Fibroblast of skin of right biceps (primary cell): ENCODE measurements around the gene RIN3.

Source experiments
- DNase-seq: peaks from one replicate; pipeline ENCODE4 v3.0.0-alpha.2; 2013

Gene RIN3

DNA sequence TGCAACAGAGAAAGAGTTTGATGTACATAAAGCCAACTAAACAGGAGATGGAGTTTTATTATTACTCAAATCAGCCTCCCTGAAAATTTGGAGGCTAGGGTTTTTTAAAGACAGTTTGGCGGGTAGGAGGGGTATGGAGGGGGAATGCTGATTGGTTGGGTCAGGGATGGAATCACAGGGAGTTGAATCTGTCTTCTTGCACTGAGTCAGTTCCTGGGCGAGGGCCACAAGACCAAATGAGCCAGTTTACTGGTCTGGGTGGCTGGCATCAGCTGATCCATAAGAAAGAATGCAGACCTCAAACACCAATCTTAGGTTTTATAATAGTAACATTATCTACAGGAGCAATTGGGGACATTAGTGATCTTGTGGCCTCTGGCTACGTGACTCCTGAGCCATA, 64.9 kb downstream of the RIN3 start:
- peak; percentile 57 for DNase-seq

DNA sequence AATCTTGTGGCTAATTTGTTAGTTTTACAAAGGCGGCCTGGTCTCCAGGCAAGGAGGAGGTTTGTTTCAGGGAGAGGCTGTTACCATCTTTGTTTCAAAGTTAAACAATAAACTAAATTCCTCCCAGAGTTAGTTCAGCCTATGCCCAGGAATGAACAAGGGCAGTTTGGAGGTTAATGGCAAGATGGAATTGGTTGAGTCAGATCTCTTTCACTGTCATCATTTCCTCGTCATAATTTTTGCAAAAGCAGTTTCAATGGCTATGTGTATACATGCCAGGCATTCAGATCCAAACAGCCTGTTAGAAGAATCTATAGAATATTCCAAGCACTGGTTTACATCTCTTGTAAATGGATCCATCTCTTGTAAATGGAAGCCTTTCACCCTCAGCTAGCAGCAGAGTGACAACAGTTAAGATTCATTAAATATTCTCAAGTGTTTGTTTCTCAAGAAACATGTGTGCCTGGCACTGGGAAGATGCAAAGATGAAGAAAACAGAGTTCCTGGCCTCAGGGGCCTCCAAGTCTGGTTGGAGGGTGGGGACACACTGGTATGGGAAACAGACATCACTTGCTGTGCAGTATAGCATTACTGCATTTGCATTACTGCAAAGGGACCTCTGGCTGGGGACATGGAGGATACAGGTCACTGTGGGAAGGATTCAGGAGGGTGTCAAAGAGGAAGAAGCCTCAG, 65.8 kb downstream of the RIN3 start:
- peak; percentile 58 for DNase-seq

DNA sequence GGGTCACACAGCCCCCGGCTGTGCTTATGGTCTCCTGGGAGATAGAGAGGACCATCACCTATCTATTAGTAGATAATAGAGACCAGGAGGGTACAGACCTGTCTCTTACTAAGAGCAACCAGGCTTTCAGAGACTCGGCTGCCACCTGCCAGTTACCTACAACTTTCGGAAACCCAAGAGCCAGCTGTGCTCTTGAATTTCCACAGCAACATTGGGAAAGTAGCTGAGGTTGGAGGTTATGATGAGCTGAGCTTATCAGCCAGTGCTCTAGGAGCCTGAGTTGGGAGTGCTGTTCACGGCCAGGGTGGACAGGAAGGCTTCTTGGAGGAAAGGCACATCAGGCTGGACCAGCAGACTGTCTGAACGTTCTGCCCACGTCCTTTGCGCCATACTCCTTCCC, 67.6 kb downstream of the RIN3 start:
- no peak for DNase-seq

DNA sequence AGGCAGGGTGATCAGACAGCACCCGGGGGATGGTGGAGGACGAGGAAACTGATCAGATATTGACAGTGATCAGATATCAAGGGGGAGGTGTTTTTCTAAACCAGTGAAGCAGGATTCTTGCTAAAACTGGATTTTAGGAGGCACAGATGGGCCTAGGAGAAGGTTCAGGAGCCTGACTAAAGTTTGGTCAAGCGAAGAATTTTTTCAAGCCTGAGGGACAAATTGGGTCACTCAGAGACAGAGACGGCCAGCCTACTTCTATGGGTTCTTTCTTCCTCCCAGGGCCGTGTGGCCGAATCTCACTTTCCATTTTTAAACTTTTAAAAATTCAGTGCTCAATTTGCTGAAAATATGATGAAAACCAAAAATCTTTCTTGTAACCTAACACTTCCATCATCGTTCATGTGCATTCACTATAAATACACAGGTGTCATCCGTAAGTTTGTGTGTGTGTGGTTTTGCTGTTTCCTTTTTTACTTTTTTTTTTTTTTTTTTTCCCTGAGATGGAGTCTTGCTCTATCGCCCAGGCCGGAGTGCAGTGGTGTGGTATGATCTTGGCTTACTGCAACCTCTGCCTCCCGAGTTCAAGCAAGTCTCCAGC, 68.5 kb downstream of the RIN3 start:
- DNase-seq = no peak

DNA sequence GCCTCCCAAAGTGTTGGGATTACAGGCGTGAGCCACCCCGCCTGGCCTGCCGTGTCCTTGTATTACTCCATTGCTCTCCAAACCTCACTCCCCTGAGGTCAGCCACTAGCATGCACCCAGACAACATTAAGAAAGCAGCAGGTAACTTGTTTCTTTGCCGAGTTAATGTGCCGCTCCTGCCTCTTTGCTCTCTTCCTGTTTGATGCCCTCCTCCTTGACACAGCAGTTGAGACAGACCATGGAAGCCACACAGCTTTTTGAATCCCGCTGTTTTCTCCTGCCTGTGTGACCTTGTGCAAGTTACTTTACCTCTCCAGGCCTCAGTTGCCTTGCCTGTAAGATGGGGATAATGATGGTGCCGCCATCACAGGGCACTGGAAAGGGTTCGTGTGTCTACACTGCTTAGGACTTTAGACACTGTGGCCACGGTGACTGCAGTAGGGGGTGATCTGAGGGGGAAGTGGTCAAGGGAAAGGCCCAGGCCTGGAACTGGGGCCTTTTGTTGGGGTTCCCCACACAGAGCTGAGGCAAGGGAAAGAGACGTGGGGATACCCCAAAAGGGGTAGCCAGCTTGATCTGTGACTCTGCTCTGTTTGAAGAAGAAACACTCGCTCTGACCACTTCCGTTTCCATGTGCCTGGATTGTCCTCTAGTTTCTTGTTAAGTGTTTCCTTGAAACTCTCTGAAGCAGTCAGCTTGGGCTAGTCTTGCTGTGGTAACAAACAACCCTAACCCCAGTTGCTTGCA, 69.3 kb downstream of the RIN3 start:
- no peak for DNase-seq

DNA sequence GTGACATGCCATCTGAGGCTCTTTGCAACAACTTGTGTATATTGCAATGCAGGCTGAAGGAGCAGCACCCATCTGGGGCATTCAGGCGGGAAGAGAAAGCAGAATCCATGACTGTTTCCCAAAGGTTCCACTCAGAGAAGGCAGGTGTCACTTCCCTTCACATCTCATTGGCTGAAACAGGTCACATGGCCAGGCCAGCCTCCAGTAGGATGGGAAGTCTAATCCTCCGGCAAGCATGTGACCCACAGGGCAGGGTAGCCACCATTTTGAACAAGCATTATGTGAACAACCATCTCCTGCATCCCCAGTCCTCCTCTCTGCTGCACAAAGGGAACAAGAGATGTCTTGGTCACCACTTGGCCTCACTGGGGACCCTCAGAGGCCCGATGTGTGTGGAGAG, 70.6 kb downstream of the RIN3 start:
- DNase-seq = no peak

DNA sequence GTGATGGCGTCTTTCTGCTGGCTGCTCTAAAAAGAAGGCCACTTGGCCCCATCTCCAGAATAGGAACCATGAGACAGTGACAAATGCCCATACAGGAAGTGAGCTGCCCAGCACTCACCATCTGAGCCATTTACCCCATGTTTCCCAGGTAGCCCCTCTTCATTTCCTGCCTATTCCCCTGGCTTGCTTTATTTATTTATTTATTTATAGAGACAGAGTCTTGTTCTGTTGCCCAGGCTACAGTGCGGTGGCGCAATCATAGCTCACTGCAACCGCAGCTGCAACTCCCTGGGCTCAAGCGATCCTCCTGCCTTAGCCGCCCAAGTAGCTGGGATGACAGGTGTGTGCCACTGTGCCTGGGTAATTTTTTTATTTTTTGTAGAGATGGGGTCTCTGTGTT, 71.2 kb downstream of the RIN3 start:
- DNase-seq = no peak

DNA sequence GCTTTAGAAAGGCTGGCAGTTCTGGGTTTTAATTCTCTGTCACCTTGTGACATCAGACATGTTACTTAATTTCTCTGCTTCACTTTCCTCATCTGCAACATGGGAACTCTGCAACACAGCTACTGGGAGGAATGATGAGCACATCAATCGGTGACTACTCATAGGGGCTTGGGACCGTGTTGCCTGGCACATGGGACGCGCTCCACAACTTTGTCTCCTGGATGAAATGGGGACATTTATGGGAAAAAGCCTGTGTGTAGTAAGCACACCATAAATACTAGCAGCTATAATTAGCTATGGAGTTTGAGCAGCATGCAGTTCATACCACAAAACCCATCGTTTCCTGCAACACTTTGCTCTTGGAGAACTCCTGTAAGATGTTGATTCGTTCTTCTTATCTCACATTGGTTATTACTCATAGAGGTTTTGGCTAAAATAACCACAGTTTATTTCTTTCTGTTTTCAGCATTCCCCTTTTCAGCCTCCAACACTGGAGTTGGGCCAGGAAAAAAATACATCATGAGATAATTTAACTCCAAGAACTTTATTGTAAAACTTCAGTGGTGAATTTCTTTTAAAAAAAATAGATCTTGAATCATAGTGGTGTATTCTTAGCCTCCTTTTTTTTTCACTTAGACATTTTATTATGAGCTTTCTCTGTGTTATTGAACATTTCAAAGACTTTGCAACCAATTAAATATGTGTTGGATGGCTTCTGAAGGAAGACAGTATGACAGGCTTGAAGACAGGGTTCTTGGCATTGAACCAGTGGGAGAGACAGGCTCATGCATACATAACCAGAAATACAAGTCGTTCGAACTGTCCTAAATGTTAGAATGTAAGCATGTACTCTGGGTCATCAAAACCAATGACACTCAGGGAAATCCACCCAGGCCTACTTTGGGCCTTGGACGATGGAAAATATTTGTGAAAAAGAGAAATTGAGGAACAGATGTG, 72.7 kb downstream of the RIN3 start:
- DNase-seq = peak; percentile 99

DNA sequence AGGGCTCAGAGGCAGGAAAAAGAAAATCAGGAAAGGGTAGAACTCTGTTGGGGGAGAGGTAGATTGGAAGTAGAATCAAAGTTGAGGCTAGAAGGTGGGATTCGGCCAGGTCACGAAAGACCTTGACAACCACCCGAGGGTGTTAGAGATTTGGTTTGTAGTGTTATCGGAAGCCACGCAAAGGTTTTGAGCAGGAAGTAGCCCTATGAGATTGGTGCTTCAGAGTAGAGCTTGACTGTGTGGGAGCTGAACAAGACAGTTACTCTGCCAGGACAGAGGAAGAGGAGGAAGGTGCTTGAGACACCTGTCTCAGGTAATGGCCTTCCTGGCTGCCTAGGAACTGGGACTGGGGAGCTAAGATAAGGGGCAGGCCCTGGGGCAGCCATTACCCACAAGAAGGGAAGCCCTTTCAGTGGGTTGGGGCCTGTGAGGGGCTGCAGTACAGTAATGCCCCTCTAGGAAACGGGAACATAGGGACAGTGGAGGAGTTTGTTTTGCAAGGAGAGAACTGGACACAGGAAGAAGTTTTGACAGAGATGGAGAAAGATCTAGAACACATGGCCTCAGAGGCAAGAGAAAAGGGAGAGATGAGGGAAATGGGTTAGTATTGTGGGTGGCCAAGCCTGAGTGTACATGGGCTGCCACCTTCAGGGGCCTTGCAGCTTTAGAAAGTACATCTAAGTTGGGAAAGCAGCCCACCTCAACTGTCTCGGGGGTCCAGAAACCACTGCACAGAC, 73.5 kb downstream of the RIN3 start:
- no peak for DNase-seq

DNA sequence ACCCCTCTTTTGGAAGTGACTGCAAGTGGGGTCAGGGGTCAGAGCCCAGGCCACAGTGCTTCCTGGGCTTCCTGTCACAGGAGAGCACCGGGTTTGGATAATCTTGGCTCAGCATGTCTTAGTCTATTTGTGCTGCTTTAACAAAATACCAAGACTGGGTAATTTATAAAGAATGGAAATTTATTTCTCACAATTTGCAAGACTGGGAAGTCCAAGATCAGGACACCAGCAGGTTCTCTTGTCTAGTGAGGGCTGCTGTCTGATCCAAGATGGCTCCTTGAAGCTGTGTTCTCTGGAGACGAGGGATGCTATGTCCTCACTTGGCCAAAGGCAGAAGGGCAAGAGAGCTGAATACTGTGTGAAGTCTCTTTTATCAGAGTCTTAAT, 74.1 kb downstream of the RIN3 start:
- no peak for DNase-seq

DNA sequence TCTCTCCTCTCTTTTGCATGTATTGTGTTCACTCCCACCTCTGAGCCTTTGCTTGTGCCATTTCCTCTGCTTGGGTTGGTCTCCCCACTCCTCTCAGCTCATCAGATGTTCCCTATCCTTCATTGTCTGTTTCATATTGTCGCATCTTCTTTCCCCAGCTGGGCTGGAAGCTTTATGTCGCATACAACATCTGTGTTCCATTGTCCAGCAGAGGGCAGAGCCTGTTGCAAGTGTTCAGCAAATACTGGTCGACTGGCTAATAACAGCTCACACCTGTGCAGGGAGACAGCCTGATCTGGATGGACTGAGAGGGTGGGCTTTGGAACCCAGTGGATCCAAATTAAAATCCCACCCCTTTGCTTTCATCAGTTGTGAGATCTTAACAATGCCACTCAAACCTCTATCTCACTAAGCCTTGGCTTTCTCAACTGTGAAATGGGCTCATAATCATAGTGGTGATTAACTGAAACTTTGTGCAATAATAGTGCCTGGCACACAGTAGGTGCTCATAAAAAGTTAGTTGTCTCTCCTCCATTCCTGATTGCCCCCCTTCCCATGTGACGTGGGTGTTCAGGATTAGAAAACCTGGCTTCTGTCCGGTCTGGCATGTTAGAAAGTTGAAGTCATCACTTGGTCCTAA, 75.8 kb downstream of the RIN3 start:
- peak; percentile 32 for DNase-seq

DNA sequence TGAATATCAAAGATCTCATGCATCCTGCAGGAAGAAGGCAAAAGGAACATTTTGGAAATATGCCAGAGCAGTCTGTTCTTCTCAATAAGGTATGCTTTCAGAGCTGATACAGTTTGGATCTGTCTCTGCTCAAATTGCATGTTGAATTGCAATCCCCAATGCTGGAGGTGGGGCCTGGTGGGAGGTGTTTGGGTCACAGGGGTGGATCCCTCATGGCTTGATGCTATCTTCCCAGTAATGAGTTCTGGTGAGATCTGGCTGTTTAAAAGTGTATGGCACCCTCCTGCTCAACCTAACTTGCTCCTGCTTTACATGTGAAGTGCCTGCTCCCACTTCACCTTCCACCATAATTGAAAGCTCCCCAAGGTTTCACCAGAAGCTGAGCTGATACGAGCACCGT, 76.6 kb downstream of the RIN3 start:
- no peak for DNase-seq

DNA sequence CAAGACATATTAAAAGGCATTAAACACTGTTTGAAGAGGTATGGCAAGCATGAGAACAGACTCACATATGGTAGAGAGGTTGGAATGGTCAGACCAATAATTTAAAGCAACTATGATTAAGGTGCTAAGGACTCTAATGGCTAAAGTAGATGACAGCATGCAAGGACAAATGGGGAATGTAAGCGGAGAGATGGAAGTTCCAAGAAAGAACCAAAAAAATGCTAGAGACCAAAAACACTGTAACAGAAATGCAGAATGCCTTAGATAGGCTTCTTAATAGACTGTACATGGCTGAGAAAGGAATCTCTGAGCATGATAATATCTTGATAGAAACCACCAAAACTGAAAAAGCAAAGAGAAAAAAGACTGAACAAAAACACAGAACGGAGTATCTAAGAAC, 77.4 kb downstream of the RIN3 start:
- no peak for DNase-seq

DNA sequence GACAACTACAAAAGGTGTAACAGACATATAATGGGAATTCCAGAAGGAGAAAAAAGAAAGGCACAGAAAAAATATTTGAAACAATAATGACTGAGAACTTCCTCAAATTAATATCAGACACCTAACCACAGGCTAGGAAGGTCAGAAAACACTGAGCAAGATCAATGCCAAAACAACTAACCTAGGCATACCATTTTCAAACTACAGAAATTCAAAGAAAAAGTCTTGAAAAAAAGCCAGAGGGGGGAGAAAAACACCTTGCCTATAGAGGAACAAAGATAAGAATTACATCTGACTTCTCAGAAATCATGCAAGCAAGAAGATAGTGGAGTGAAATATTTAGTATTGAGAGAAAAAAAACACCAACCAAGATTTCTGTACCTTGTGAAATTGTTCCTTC, 77.8 kb downstream of the RIN3 start:
- DNase-seq = no peak

DNA sequence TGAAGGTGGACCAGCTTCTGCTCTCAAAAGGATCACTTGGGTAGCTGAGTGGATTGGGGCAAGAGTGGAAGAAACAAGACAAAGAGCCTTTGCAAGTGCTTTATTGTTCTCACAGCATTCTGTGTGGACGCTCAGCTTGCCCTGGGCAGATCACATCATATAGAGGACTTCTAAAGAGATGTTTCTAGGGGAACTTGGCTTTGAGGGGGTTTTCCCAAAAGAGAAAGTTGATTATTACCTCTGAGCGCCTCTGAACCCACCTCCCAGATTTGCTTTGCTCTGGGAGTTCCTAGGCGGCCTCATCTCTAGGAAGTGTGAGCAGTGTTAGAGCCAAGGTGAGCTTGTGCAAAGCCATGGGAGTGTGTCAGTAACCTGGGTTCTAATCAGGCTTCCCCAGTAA, 81.7 kb downstream of the RIN3 start:
- no peak for DNase-seq

DNA sequence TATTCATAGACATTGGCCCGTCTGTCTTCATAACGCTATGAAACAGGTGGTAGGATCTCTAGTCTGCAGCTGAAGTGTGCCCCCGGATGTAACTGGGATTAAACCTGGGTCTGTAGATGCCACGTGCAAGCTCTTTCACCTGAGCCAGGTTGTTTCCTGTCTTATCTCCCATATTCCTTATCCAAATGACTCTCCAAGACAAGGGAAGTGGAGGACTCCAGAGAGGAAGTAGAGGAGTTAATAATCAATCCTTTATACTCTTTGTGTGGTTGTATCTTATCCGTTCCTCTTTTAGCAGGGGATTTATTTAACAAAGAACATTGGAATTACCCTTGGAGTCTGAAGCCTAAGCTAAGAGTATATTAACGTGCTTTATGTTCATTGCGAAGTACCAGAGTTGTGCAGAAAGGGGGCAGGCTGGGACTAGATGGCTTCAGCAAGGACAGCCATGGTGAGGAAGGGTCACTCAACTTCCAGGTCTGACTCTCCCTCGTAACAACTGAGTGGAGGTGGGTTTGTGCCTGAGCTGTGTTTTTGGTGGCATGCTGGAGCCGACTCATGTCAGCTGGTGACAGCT, 82.8 kb downstream of the RIN3 start:
- DNase-seq = no peak

DNA sequence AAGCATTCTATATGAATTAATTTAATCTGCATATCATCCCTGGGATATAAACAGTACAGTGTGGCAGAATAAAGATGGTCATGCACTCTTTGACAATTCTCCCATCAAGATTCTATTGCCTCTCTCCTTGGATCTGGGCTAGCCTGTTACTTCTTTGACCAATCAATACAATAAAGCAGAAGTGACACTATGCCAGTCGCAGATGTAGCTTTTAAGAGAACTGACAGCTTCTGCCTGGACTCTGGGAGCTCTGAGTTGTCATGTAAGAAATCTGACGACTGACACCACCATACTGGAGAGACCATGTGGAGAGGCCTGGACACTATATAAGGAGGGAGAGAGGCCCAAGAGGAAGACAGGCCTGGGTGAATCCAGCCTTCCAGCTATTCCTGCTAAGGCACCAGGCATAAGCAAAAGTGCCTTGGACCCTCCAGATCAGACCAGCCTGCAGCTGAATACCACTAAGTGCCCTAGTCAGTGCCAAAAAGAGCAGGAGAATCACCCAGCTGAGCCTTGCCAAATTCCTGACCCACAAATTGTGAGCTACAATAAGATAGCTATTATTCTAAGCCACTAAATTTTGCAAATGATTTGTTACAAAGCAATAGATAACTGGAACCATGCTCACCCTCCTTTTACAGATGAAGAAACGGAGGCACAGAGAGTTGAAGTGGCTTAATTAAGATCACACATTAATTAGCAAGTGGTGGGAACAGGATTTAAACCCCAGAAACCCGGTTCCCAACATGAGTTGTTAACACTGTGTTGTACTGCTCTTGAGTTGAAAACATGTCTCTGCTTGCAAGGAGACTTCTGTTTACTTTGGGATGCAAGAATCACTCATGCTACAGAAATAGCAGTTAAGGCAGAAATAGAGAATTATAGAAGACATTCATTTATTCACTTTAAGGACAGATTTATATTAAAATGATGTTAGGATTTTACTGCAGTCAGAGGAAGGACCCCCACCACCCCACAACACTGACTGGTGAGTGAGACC, 84.6 kb downstream of the RIN3 start:
- DNase-seq = no peak

DNA sequence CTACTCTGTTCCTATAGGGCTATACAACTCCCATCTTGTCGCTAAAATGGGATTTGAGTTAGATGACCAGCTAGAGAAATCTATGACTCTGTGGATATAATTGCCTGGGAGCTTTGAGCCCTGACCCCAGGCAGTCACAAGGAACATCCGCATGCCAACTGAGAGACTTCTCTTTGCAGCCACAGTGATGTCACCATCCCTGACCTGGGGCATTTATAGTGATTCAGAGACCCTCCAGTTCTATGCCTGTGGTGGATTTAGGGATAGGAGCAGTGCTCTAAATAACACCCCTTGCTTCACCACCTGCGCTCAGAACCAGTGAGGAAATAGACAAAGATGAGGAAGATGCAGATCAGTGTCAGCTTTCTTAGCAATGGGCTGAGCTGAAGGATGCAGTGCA, 86.2 kb downstream of the RIN3 start:
- no peak for DNase-seq

DNA sequence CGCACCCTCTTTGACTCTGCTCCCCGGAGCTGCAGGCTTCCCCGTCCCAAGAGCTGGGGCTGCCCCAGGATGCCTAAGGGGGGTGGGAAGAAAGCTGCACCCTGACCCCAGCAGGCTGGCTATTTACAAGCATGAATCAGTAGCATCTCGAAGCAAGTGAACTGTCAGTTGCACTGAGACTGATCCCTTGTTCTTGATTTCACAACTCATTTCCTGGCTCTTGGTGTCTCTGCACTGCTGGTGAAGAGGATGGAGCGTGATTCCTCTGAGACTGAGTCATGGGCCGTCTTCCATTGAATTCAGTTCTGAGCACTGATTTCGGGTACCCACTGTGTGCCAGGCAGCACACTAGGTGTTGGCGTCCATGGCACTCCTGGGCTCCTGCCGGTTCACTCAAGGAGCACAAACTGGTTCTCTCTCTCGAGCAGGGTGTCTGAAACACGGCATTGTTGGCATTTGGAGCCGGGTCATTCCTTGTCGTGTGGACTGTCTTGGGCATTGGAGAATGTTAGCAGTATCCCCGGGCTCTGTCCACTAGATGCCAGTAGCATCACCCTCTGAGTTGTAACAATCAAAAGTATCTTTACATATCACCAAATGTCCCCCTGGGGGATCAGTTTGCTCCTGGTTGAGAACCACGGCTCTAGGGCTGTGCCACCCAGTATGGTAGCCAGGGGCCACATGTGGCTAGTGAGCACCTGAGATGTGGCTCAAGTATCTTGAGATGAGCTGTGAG, 86.9 kb downstream of the RIN3 start:
- peak; percentile 83 for DNase-seq
